Endometrium (tissue), 2 donors: ENCODE measurements around the gene NRIP3.
"Not testable (repeated sequence)": the region's sequence is repeated elsewhere in the genome, so short reads cannot be mapped to it uniquely, and the experiment has no call there.

Experiments used
- FAIRE-seq: peaks from 2 replicates; lab custom pipeline; 2012; peaks lifted over from hg19 to GRCh38; lab: Jason Lieb, UNC
- donor health status: control.
- donor health status: control.

NRIP3 gene

DNA sequence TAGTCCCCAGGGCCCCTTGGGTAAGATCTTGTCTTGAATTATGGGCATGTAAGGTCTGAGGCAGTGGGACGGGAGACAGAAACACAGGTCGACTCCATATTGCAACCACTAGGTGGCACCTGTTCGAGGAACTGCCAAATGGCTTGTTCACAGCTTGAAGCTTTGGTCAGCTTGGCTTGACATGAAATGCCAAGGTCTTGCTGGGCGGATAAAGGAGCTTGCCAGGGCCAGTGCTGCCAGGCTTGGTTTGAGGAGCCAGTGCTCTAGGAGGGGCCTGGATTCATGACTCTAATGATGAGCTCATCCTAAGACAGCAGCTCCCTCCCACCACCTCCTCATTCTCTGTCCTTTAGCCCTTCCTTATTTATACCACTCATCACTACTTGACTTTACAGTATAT, 11.9 kb upstream of the NRIP3 start:
- FAIRE-seq: no peak

DNA sequence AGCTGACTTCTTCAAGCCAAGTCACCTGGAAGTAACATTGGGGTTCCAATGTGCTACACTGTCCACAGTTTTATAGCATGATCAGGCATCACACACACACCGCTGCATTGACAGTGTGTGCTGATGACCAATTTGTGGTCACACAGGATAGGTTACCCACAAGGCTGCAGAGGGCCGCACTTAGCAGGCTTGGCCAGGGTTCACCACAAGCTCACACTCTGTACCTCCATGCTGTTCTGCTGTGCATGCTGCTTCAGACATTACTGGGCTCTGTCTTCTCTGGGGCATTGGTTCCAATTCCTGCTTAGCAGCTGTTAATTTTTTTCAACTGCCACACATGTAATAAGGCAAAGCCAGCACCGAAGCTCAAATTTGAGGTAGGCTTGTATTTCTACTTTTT, 11.0 kb upstream of the NRIP3 start:
- FAIRE-seq: no peak

DNA sequence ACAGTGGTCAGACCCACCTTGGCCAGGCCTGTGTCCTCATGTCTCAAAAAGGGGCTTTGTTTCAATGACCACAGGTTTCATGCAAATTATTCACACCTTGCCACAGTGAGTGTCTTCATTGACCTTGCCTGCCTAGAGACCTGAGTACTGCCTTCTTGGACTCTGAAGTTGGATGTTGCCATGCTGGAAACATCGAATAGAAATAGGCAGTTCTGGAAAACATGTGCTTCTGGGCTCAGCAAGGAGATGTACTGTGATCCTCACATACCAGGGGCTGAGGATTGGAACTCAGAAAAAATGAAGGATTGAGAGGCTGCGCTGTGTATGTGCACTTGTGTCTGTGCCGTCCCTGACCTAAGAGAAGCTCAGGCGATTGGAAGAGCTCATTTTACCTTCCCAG, 9.6 kb upstream of the NRIP3 start:
- FAIRE-seq: no peak

DNA sequence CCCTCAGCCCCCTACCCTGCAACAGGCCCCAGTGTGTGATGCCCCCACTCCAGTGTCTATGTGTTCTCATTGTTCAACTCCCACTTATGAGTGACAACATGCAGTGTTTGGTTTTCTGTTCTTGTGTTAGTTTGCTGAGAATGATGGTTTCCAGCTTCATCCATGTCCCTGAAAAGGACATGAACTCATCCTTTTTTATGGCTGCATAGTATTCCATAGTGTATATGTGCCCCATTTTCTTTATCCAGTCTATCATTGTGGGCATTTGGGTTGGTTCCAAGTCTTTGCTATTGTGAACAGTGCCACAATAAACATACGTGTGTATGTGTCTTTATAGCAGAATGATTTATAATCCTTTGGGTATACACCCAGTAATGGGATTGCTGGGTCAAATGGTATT, 5.7 kb upstream of the NRIP3 start:
- FAIRE-seq: not testable (repeated sequence)

DNA sequence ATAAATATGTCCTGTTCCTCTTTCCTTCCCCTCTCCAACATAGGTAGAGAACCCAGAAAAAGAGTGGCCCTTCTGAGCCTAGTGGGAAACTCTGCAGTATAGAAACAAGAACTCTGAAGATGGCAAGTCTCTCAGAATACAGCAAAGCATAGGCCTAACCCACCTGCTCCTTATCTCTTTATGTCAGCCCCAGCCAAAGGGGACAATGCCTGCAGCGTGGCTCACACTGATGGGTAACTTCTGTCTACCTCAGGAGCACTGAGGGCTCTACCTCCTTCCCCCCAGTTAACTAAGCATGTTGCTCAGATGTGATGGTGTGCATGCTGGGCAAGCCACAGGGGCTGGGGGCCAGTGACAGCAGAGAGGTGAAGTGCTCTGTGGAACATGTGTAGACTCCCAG, 4.9 kb upstream of the NRIP3 start:
- FAIRE-seq: no peak

DNA sequence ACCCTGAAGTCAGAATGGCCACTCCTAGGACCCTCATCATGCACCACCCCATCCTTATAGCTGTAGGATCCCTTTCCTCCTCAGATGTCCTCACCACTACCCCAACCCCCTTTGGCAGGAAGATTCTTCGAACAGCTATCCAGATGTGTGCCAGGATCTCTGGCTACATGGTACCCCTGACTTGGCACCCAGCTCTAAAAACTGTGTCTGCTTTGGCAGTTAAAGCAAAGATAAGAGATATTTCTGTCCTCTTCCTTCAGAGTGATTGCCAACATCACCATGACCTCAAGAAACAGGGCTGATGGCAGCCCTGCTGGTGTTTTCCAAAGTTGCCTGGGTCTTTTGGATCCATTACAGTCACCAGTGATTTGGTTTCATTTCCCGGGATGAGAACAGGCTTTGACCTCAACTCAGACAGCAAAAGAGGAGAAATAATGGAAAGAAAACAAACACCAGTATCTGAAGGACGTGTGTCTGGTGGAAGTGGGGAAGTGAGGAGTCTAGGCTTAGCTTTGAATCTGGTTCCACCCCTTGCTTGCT, 4.3 kb upstream of the NRIP3 start:
- no peak for FAIRE-seq

DNA sequence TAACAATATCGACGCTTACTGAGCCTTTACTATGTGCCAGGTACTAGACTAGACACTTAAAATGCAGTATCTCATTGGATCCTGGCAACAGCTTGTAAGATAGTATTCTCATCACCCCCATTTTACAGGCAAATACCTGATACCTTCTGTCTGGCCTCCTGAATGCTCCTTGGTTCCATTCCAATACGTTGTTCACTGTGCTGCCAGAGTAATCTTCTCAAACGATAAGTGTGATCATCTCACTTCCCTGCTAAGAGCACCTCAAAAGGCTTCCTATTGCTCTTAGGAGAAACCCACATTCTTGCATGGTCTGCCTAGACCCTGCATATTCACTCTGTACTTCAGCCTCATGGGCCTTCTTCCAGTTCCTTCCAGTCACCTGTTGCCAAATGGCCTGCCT, 1.3 kb upstream of the NRIP3 start:
- FAIRE-seq: no peak

DNA sequence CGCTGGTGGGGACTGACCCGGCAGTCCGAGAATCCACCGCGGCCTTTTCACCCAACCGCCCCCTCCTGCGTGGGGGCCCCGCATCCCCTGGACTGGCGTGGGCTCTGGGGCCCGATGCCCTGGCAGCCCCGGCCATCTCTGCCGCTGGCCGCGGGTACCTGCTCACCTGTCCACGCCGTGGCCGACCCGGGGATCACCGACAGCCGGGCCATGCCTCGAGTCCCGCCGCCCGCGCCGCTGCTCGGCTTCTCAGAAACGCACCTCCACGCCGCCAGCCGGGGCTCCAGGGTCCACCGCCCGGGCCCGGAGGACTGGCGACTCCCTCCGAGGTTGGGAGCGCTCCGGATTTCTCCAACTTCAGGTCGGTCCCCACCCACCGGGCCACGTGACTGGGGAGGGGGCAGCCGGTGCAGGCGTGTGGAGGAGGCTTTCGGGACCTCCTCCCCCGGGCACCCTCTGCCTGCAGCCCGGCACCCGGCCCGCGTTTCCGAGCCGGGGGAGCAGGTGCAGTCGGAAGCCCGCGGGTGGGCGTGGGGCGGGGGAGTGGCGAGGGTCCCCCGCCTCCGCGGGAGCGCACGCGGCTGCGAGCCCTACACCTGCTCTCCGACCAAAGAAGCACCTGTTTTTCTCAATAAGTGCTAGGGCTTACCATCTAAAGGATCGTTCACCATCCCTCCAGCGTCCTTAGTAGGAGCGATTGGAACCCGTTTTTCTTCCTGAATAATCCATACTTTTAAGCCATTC, 554 bp upstream of the NRIP3 start:
- FAIRE-seq: no peak

DNA sequence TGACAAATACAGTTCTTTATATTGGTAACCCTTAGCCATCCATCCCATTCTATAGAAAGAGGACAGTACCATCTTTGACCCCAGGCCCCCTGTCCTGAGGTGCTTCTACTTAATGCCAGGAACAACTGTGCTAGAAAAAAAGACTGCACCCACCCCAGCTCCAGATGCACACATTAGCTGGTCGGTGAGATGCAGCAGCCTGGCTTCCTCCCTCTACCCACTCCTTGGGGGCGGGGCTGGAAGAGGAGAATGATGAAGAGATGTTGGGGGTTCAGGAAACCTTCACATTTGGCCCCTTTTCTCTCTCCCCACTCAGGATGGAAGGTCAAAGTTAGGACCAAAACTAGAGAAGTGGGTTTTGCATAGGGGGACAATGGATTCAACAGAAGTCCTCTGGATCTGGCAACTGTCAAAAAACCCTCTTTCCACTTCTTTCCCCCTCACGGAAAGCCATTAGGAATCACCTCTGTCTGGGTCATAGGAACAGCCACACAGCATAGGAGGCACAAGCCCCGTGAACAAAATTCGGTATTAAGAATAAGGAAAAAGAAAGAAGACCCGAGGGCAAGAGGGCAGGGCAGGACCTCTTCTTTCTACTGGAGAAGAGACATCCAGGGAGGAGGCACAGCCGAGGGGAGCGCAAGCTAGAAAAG, 755 bp downstream of the NRIP3 start:
- no peak for FAIRE-seq

DNA sequence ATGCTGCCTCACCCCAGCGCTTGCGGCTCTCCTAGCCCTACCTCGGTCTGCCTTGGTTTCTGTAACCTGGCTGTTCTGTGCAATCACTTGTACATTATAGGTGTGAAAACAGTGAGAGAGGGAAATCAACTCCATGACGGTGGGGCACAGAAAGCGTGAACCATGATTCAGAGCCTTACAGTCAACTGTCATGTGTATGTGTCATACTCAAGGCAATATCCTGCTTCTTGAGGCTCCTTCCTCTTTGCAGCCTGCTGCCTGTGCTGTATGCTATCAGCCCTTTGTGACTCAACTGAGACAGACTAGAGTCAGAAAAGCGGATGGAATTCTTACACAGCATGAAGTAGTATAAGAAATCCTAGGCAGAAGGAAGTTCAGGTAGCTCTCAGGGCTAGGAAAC, 2.1 kb downstream of the NRIP3 start:
- FAIRE-seq: no peak

DNA sequence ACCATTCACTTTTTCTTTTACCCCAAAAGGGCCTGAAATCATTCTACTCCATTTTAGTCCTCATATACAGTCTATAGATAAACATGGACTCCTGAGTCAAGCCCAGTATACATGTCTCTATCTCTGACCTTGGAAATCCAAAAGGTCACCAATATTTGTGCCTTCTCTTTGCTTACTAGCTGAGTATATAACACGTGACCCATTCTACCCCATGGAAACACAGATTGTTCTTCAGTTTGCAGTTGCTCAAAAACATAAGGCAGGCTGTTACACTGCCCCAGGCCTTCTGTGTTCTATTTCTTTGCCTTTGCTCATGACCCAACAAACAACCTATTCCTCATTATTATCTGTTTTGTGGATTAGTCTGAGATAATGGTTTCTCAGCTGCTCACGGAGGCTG, 5.8 kb downstream of the NRIP3 start:
- no peak for FAIRE-seq

DNA sequence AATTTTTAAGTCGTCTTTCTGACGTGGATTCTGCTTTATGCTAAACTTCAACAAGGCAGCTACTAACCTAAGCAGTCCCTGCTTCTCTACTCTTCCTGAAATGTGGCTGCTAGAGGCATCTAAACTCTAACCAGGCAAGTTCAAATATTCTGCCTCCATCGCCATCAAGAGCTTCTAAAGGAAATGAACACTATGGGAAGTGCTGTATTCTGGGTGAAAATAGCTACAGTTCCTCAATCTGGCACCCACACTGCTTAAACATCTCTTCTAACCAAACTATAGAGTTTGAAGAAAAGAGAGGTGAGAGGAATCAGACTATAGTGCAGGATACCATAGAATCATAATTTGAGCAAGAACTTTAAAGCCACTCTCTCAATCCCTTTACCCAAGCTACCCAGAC, 6.3 kb downstream of the NRIP3 start:
- FAIRE-seq: no peak

DNA sequence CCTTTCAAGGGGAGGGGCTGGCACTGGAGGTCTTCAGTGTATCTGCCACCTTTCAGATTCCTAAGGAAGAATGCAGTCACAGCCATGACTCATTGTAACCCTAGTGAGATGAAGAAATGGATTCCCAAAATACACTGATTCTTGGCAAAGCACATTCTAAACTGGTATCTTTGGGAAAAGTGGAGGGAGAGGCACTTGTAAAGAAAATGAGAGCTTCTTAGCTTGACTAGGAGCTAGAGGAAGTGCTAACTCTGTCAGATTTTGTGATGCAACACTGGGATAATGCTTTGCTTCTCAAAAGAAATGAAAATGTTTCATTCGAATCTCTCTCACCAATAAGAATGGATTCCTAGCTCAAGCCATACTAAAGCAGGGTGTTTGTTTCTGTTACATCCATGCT, 14.3 kb downstream of the NRIP3 start:
- no peak for FAIRE-seq

DNA sequence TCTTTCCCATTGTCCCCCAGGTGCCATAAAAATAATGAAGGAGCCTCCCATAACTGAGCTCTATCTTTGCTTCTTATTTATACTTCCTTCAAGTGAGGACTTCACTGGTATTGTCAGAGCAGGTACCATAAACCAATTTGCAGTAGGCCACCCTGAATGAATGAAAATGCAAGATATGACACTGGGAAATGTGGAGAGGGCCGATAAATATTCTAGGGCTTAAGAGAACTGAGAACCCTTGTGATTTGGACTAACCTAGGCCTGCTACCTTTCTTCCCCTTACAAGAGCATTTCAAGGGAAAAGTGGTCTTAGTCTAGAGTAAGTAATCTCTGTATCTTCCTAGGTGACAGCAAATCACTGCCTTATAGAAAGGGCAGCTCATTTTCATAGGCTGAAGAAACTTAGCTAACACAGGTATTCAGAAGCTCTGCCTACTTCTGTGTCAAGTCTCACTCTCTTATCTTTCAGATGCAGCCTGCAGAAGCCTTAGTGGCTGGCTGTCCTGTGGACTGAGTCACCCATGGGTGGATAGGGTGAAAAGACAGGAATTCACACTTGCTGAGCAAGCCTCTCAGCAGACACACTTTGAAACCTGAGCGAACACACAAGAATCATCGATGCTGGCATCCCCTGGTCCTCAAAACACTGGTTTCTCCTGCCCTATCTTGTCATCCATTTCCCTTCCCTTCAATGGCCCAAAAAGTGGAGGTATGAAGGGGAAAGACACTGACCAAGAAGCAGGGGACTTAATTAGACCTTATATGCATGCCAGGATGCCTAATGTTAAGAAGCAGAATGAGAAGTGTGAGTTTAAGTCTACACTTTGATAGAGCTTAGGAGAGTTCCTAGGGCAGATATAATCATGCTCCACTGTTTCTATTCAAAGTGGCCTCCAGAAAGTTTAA, 15.2 kb downstream of the NRIP3 start:
- FAIRE-seq: no peak

DNA sequence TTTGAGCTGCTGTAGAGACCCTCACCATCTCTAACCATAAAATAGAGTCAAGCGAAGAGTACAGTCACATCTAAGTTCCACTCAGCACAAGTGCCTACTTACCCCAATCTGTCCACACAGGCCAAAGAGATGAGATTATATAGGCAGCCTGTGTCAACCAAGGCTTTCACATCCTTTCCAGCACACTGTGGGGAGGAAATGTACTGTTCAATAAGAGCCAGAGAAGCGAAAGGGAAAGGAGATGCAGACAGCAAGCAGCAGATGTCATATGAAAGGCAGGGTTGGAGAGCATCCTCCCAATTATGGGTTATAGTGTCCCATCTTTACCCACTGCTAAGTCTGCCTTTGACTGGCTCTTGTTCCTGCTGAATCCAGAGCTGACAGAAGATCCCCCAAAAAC, 16.4 kb downstream of the NRIP3 start:
- no peak for FAIRE-seq

DNA sequence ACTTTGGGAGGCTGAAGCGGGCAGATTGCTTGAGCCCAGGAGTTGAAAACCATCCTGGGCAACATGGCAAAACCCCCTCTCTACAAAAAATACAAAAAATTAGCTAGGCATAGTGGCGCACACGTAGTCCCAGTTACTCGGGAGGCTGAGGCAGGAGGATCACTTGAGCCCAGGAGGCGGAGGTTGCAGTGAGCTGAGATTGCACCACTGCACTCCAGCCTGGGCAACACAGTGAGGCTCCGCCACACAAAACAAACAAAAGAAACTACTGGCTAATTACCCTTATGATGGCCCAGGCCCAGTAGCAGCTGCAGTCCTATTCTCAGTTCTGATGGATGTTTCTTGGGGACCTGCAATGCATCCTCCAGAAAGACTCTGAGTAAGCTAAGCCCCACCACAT, 17.0 kb downstream of the NRIP3 start:
- not testable (repeated sequence) for FAIRE-seq

DNA sequence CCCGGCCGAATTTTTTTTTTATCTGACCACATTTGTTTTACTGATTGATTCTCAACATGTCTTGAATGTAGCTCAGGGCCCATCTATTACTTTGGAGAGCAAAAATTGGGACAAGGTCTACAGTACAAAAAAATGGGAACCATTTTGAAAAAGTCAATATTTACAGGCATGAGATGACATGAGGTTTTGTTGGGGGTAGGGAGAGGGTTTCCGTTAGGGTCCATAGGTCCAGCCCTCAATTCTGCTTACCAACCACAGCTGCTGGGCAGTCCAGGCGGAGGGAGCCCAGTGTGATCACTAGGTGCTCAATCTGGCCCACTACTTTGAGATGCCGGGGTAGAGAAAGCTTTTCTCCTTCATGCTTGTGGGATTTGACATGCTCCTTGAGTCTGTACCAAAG, 18.3 kb downstream of the NRIP3 start:
- FAIRE-seq: no peak

DNA sequence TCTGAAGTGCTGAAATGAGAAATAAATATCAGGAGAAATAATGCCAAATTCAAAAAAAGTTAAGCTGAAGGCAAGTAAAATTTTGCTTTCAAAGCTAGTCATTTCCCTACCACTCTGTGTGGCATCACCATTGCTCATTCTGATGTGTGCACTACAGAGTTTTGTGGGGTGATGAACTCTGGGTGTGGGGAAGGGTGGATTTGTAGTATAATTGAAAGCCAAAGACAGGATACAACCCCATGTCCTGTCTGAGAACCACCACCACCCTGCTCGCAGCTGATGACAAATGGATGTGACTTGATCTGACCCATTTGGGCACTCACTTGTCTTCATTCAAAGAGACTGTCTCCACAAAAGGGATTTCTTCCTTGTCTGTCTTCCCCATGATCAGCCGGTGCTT, 20.2 kb downstream of the NRIP3 start:
- no peak for FAIRE-seq

DNA sequence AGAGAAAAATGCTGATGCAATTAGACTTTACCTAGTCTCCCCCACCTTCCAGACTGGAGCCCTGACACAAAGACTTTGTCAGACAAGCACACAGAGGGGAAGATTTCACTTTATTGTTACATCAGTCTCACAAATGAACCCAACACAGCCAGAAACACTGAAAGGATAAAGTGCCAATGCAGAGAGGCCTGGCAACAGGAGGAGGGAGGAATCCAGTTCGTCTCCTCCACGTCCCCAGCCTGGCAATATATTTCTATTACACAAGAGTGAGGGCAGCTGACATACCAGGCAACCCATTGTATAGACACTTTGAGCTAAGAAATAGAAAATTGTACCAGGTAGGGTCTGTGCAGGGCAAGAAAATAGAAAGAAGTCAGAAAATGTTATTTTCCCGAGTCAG, 23.3 kb downstream of the NRIP3 start:
- FAIRE-seq: no peak

DNA sequence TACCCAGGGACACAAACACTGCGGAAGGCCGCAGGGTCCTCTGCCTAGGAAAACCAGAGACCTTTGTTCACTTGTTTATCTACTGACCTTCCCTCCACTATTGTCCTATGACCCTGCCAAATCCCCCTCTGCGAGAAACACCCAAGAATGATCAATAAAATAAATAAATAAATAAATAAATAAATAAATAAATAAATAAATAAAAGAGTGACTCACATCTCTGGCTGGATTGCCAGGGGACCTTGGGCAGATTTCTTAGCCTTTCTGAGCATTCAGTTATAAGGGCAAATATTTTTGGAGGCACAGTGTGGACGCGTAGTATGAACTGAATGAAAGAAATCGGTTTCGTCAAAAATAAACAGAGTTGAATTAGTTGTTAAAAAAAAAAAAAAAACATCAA, 24.4 kb downstream of the NRIP3 start:
- FAIRE-seq: not testable (repeated sequence)

DNA sequence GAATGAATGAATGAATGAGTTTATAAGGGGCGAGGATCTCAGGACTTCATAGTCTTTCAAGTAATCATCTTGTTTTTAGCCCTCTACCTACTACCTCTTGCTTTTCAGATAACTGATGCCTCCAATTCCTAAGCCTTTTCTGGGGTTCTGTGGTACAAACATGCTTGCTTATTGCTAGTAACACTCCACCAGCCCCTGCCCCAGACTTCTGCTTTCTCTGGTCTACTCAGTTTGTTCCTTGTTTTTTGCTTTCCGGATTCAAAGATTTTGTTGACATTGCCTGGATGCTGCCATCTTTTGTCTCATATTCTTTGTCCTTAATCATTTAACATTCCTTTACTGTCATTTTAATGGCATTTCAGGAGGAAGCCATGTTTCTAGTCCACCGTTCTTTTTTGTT, 30.7 kb downstream of the NRIP3 start:
- FAIRE-seq: no peak

DNA sequence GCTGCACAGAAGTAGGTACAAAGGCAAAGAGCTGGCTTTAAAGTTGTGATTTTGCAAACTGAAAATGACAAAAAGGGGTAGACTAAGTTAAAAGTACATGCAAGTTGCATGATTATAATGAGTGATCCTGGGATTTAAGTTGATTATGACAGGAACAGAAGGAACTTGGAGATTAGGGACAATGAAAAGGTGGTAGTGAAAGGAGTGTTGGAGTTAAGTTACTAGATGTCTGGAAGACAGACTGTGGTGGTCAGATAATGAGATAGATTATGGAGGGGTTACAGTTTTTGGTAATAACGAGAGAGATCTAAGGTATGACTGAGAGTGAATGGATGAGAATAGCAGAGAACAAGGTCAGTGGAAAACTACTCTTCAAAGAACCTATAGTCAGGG, 31.9 kb downstream of the NRIP3 start:
- no peak for FAIRE-seq
